ENCODE measurements around the gene CHMP1B.
"Not testable (repeated sequence)": the region's sequence is repeated elsewhere in the genome, so short reads cannot be mapped to it uniquely, and the experiment has no call there.

CHMP1B gene

DNA sequence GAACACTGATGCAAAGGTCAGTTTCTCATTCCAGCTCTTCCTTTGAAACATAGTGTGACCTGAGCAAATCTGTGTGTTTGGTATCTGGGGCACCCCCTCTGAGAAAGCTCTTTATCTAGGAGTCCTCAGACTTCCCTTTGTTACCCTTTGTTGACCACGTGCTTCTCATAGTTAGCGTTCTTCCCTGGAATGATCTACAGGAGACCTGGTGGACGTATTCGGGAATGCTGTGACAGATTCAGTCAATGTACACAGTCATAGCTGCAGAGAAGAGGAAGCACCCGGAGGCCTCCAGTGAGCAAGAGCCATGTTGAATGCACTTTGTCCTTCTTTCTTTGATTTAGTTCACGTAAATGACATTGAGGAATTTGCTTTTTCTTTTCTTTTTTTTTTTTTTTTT lies 10.7 kb upstream of the CHMP1B start:
- DNase-seq (ENCODE audit: low read depth, low spot score): no peak

DNA sequence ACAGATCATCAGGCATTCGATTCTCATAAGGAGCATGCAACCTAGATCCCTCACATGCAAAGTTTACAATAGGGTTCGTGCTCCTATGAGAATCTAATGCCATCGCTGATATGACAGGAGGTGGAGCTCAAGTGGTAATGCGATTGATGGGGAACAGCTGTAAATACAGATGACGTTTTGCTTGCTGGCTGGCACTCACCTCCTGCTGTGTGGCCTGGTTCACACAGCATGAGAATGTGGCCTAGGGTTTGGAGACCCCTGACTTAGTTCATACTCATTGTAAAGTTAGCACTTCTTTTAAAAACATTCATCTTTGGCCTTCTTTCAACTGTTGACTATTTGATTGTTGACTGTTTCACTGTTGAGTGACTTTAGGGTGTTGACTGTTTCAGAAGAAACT lies 8.7 kb upstream of the CHMP1B start:
- no peak for DNase-seq (ENCODE audit: low read depth, low spot score)

DNA sequence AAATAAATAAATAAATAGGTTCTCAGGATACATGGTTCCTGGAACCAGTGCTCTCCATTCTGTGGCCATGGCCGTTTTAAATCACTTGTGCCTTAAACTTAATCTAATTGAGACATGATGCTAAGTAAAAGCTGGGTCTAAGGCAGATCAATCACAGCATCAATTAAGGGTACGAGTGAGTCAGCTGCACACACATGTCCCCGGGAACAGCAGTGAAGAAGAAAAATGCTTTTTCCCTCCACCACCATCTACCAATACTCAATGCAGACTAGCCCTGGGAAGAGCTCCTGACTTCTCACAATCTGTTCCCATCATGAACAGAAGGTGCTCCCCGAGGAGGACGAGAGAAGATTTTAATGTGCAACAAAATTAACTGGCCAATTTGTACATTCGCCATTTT lies 6.8 kb upstream of the CHMP1B start:
- DNase-seq (ENCODE audit: low read depth, low spot score): no peak

DNA sequence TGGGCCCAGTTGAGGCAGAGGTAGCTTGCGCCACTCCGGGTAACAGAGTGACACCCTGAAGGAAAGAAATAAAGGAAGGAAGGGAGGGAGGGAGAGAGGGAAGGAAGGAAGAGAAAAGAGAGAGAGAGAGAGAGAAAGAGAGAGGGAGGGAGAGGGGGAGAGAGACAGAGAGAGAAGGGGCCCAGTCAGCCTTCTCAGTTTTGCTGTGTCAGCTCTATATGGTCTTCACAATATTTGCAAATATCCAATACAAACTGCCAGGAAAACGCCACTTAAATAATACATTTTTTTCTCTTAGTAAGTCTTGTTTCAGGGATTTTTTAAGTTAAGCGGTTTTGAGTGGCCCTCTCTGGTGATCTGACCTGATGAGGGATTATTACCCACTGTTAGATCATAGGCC lies 5.6 kb upstream of the CHMP1B start:
- DNase-seq (ENCODE audit: low read depth, low spot score): no peak

- no peak for DNase-seq (ENCODE audit: low read depth, low spot score)
Measured at GRCh38 chr18:11847811-11848210, 3.4 kb upstream of the CHMP1B start.

DNA sequence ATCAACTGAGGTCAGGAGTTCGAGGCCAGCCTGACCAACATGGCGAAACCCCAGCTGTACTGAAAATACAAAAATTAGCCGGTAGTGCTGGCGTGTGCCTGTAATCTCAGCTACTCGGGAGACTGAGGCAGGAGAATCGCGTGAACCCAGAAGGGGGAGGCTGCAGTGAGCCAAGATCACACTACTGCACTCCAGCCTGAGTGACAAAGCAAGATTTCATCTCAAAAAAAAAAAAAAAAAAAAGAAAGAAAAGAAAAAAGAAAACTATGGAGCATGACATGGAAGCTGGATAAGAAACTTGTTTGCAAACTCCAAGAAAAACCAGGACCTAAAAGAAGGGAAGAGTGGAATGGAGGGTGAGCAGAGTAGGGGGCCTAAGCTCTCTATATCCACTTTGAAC lies 1.9 kb upstream of the CHMP1B start:
- no peak for DNase-seq (ENCODE audit: low read depth, low spot score)

GRCh38 chr18:11849841-11850634 lies 1.2 kb upstream of the CHMP1B start:
- peak; percentile 26 for DNase-seq (ENCODE audit: low read depth, low spot score)

DNA sequence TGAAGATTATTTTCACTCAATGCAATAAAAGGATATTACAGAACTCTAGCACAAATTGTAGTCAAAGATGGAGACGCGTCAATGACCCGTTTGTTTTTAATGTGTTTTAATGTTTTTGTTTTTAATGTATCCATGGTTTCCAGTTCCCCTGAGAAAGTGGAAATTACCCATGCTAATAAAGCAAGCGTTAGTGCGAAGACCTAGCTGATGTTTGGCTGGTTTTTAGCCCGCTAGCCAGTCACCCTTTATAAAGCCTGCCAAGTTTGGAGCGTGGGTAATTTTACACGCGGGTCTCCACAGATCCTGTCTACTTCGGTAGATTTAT lies 430 bp upstream of the CHMP1B start:
- no peak for DNase-seq (ENCODE audit: low read depth, low spot score)

GRCh38 chr18:11851806-11852337 lies 659 bp downstream of the CHMP1B start:
- peak; percentile 10 for DNase-seq (ENCODE audit: low read depth, low spot score)

DNA sequence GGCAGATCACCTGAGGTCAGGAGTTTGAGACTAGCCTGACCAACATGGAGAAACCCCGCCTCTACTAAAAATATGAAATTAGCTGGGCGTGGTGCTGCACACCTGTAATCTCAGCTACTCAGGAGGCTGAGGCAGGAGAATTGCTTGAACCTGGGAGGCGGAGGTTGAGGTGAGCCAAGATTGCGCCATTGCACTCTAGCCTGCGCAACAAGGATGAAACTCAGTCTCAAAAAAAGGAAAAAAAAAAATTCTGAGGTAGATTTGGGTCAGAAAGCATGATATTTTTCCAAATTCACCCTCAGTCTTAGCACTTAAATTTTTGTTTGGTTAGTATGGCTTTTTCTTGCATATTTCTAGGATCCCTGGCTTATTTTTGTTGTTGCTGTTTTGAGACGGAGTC lies 3.3 kb downstream of the CHMP1B start:
- not testable (repeated sequence) for DNase-seq (ENCODE audit: low read depth, low spot score)

DNA sequence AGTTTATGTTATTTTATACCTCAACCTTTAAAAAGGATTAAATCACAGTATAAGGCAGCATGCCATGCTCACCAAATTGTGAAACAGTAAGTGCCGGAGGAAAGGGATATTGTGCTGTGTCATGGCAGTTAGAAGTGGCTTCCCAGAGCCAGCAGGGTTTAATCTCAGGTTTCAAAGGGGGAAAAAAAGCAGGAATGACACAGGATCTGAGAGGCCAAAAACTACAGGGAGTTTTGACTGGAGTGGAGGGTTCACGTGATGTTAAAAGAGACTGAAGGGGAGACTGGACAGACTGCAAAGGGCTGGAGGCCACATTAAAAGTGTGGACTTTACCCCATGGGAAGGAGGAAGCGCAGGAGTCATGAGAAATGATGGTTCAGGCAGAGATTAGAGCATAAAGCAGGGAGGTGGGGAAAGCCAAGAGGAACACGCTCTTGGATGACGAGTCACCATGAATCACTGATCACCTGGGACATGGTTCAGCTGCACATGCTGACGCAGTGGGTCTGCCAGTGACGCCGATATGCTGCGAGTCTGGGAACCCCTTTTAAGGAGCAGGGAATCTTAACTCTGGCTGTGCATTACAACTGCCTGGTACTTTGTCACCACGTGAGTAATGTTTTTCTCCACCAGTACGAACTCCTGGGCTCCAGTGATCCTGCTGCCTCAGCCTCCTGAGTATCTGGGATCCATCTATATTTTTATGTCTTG lies 6.1 kb downstream of the CHMP1B start:
- no peak for DNase-seq (ENCODE audit: low read depth, low spot score)

- no peak for DNase-seq (ENCODE audit: low read depth, low spot score)
Measured at GRCh38 chr18:11859282-11859830, 8.1 kb downstream of the CHMP1B start.

DNA sequence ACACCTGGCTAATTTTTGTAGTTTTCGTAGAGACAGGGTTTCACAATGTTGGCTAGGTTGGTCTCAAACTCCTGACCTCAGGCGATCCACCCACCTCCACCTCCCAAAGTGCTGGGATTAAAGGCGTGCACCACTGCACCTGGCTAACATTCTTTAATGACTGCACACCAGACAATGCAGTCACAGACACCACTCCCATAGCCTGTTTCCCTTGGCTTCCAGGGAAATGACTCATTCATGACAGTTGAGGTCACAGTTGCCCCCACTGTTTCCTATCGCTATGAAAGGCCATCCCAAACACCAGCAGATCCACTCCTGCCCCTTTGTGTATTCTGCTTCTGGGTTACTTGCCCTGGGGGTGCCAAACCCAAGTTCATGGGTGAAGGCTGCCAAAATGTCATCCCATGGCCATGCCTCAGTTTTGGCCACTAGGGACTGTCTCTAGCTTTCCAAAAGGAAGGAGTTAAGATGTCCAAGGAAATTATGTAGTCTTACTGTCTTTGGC lies 8.7 kb downstream of the CHMP1B start:
- DNase-seq (ENCODE audit: low read depth, low spot score): no peak

GRCh38 chr18:11860594-11861450 lies 9.6 kb downstream of the CHMP1B start:
- DNase-seq (ENCODE audit: low read depth, low spot score): no peak

DNA sequence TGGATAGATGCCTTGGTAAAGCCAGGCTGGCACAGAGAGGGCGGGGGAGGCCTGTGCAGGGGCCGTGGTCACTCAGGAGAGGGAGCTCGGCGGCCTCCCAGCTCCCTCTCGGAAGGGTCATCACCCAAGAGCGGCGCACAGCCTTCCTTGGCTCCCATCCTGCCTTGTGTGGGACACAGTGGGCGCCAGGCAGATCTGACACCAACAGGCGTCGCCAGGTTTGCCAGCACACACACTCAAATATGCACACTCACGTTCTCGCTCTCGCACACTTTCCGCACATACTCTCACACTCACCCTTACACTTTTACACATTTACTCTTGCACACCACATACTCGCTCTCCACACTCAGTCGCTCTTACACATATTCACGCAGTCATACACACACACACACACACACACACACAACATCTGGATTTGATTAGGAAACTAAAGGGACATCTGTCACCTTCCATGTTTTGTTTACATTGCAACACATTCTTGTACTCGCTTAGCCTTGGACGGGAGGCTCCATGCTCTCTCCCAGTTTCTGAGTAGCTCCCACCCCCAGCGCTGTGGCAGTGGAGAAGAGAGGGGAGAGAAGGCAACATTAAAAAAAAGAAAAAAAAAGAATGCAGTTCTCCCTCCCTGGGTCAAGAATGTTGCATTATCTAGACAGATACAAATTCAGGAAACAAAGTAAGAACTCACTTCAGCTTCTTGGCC lies 10.5 kb downstream of the CHMP1B start:
- no peak for DNase-seq (ENCODE audit: low read depth, low spot score)

- no peak for DNase-seq (ENCODE audit: low read depth, low spot score)
Measured at GRCh38 chr18:11862468-11863137, 11.4 kb downstream of the CHMP1B start.

GRCh38 chr18:11864471-11864870 lies 13.3 kb downstream of the CHMP1B start:
- DNase-seq (ENCODE audit: low read depth, low spot score): no peak

DNA sequence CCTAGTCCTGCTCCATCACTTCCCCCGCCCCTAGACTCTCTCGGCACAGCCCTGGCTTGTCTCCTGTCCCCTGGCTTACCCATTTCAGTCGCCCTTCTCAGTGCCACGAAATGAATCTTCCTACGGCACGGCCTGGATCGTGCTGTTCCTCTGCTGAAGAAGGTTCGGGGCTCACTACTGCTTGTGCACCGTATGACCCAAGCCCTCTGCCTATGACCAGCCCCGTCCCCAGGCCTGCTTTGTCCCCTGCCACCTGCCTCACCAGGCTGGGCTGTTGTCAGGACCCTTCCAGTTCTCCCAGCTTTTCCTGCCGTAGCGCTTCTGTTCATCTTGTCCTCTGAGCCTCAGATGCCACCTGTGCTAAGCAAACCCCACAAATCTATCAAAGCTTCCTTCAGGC lies 13.9 kb downstream of the CHMP1B start:
- DNase-seq (ENCODE audit: low read depth, low spot score): no peak

- DNase-seq (ENCODE audit: low read depth, low spot score): no peak
Measured at GRCh38 chr18:11866329-11866728, 15.1 kb downstream of the CHMP1B start.

- no peak for DNase-seq (ENCODE audit: low read depth, low spot score)
Measured at GRCh38 chr18:11866764-11867163, 15.6 kb downstream of the CHMP1B start.
